GM12878 (cell line): ENCODE measurements around the gene PRKCZ. TPM values are rescaled to one million over a fixed set of nuclear protein-coding genes. Genes with fewer than 3 reads are reported as not detected.

ENCODE experiments used
- ATAC-seq: fragments of 200-7000 bp; cut with Tn5 transposase; 3 replicates; pipeline ENCODE4 v1.9.1; 2020; ENCODE audit warnings: mild to moderate bottlenecking, moderate library complexity
- BruUV-seq: library from RNA; stranded (reverse); fragments of 400-500 nt; replicated peaks from 2 replicates; lab custom pipeline; 2021; lab: Mats Ljungman, UMichigan
- CTCF ChIA-PET: fragments of 300-600 bp; sonication (Branson Sonifier 250); formaldehyde crosslinking; extraction: SDS; loops from one replicate; lab custom pipeline; 2021; ENCODE audit warnings: inconsistent platforms; lab: Yijun Ruan, JAX
- POLR2A ChIA-PET: fragments of 350-600 bp; formaldehyde crosslinking; extraction: SDS; loops from one replicate; lab custom pipeline; 2021; ENCODE audit warnings: inconsistent platforms; lab: Charles Lee
- RAD21 ChIA-PET: fragments of 300-600 bp; sonication (Branson Sonifier 250); formaldehyde crosslinking; loops from one replicate; lab custom pipeline; 2023; ENCODE audit warnings: antibody characterized with exemption; ENCODE audit not compliant: unreplicated experiment; lab: Charles Lee
- SMC1A ChIA-PET: fragments of 300-600 bp; sonication (Branson Sonifier 250); formaldehyde crosslinking; loops from one replicate; lab custom pipeline; 2023; ENCODE audit not compliant: unreplicated experiment, uncharacterized antibody; lab: Charles Lee
- DNase-seq: peaks from one replicate; pipeline ENCODE4 v3.0.0-alpha.2; 2011; ENCODE audit warnings: low read depth, low spot score
- FAIRE-seq: peaks from 3 replicates; lab custom pipeline; 2011; peaks lifted over from hg19 to GRCh38; lab: Jason Lieb, UNC
- H2AFZ ChIP-seq: 2 replicates; pipeline ENCODE4 v1.6.0; 2011; ENCODE audit warnings: low read depth, low read length, control low read depth; ENCODE audit not compliant: control insufficient read depth
- H3K27ac ChIP-seq: 2 replicates; pipeline ENCODE4 v1.5.1; 2011; ENCODE audit warnings: control low read depth; ENCODE audit not compliant: control insufficient read depth, insufficient read depth
- H3K27me3 ChIP-seq, 2 experiments: replicated peaks in 1 of 2; 2 replicates each; pipeline versions ENCODE4 v1.6.0 to v1.6.1; 2011; ENCODE audit warnings: low read length in 1 of 2; ENCODE audit not compliant: control insufficient read depth in 2 of 2, insufficient read depth in 2 of 2
- H3K36me3 ChIP-seq, 2 experiments: 2 replicates each; pipeline ENCODE4 v1.5.1; 2011; ENCODE audit warnings: low read length in 1 of 2; ENCODE audit not compliant: control insufficient read depth in 2 of 2, insufficient read depth in 2 of 2
- H3K4me1 ChIP-seq: 2 replicates; pipeline ENCODE4 v1.6.1; 2011; ENCODE audit warnings: mild to moderate bottlenecking, low read length, moderate library complexity, mixed read lengths; ENCODE audit not compliant: control insufficient read depth, insufficient read depth
- H3K4me2 ChIP-seq: 2 replicates; pipeline ENCODE4 v1.6.0; 2011; ENCODE audit warnings: control low read depth; ENCODE audit not compliant: control insufficient read depth, insufficient read depth
- H3K4me3 ChIP-seq: fragments of 200-600 bp; sonication (generic); 2 replicates; pipeline ENCODE4 v1.5.1; 2016
- H3K79me2 ChIP-seq: 2 replicates; pipeline ENCODE4 v1.6.0; 2011; ENCODE audit warnings: low read length; ENCODE audit not compliant: control insufficient read depth, insufficient read depth
- H3K9ac ChIP-seq: 2 replicates; pipeline ENCODE4 v1.8.0; 2011; ENCODE audit warnings: low read length, control low read depth, mixed read lengths; ENCODE audit not compliant: control insufficient read depth, insufficient read depth
- H3K9me3 ChIP-seq: replicated peaks from 3 replicates; pipeline ENCODE4 v1.5.1; 2011; ENCODE audit warnings: mild to moderate bottlenecking, low read length; ENCODE audit not compliant: control insufficient read depth, insufficient read depth
- H4K20me1 ChIP-seq: 2 replicates; pipeline ENCODE4 v1.6.0; 2011; ENCODE audit not compliant: control insufficient read depth, insufficient read depth
- CBX3 ChIP-seq: fragments of 200-600 bp; sonication (generic); IDR thresholded peaks from 2 replicates; pipeline ENCODE4 v1.6.1; 2016; ENCODE audit warnings: low read depth, borderline replicate concordance
- ETV6 ChIP-seq, 2 experiments: fragments of 450-650 bp in 1 of 2; IDR thresholded peaks in 1 of 2; conservative IDR thresholded peaks in 1 of 2; 2 replicates each; pipeline ENCODE4 v1.6.1; 2014; ENCODE audit warnings: antibody characterized with exemption in 1 of 2, borderline replicate concordance in 1 of 2, low read depth in 1 of 2, mild to moderate bottlenecking in 1 of 2, moderate library complexity in 1 of 2
- MYB ChIP-seq: fragments of 150-350 bp; IDR thresholded peaks from 2 replicates; pipeline ENCODE4 v1.6.1; 2014; ENCODE audit warnings: mild to moderate bottlenecking, low read depth, low read length, borderline replicate concordance
- RBBP5 ChIP-seq: fragments of 200-600 bp; sonication (generic); conservative IDR thresholded peaks from 2 replicates; pipeline ENCODE4 v1.6.1; 2016
- RFX5 ChIP-seq: IDR thresholded peaks from 2 replicates; pipeline ENCODE4 v1.6.1; 2011; ENCODE audit warnings: low read depth, low read length, improper control_type of control experiment
- TBL1XR1 ChIP-seq: IDR thresholded peaks from 2 replicates; pipeline ENCODE4 v1.6.1; 2012; ENCODE audit warnings: low read depth, low read length, improper control_type of control experiment
- TCF3 ChIP-seq: IDR thresholded peaks from 2 replicates; pipeline ENCODE4 v1.6.1; 2012; ENCODE audit warnings: low read depth, mild to moderate bottlenecking, low read length, borderline replicate concordance; ENCODE audit not compliant: insufficient read depth
- WGBS: methylation state at CpG from one replicate; pipeline ENCODE4 v1.1.6; 2016; ENCODE audit warnings: low lambda C conversion rate; ENCODE audit not compliant: insufficient replicate concordance, insufficient coverage; ENCODE audit errors: missing lambda C conversion rate; 5-methylcytosine and 5-hydroxymethylcytosine counted together
- in situ Hi-C: fragments of 300-500 bp; cut with MboI; formaldehyde crosslinking; loops from 9 replicates; pipeline ENCODE4 v1.14.3; 2018; ENCODE audit warnings: mixed read lengths
- intact Hi-C: fragments of 100-400 bp; cut with micrococcal nuclease; formaldehyde crosslinking; loops from one replicate; pipeline ENCODE4 v1.14.2; 2022; ENCODE audit not compliant: unreplicated experiment
- polyA plus RNA-seq, 11 experiments: library from polyadenylated mRNA; depleted of rRNA in 4 of 11; unstranded in 6 of 11; stranded (reverse) in 5 of 11; fragments of >200 nt; fragmentation: Nextera tagmentation in 4 of 11; fragmentation: Illumina TruSeq in 1 of 11; extraction: Ambion mirVana in 4 of 11; extraction: Trizol in 1 of 11; gene quantifications; 1 replicate in 1 of 11; 2 replicates in 10 of 11; pipeline versions ENCODE4 v1.2.1 to v1.2.3, GENCODE V29; 2011 to 2016; ENCODE audit warnings: inconsistent platforms in 2 of 11, missing spikeins in 2 of 11, low read depth in 1 of 11
- total RNA-seq, 4 experiments: library from RNA; depleted of rRNA in 3 of 4; stranded (reverse); fragments of >200 nt in 3 of 4; fragmentation: Illumina TruSeq in 1 of 4; extraction: Trizol in 1 of 4; gene quantifications; 2 replicates each; pipeline versions ENCODE4 v1.2.1 to v1.2.3, GENCODE V29; 2013 to 2021
- TF ChIP-seq, protein P1 (sequence below): fragments of 450-650 bp; formaldehyde crosslinking; IDR thresholded peaks from 2 replicates; pipeline ENCODE4 v1.4.0; 2020; ENCODE audit warnings: mild to moderate bottlenecking, moderate library complexity

The PRKCZ gene
- total and polyA plus RNA-seq, 10 of the 15 experiments (the other 5 are each of a cell fraction or from before 2014, with no cell fraction given), result 0.05 to 1.9 (median 0.64) TPM; not detected in 1

DNA sequence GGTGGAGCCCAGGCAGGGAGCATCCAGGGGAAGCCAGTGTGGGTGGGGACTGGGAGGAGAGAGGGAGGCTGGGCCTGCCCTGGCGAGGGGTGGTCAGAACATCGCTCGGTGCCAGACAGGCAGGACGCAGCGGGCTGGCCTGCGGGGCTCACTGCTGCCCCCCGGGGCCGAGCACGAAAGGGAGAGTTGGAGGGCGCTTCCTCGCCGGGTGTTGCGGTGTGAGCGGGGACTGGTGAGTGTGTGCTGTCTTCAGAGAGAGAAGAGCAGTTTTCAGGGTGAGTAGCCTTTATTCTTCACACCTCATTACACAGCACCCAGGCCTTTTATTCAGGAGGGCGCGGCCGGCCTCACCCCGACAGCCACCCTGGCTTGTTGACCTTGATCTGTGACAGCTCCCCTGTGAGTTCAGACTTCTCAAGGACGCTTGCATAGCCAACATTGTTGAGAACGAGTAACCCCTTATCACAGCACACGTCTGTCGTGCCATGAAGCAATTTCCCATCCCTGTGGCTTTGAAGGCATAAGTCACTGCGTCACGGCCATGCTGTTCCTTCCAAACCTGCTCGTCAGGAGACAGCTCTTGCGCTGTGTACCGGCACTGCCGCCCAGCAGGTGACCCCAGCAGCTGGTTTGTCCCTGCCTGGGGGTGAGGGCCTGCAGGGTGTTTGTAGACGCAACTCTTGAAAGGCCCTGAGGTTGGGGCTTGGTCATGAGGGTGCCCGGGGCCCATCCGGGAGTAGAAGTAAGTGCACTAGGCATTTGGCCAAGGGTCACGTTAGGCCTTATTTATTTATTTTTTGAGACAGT, 54.6 kb downstream of the PRKCZ start:
- Histone ChIP-seq H3K4me2 (no peak overlapping the region), H3K4me3 (no peak overlapping the region)
- BruUV-seq, result no TSS peak

More for the DNA sequence above, 54.6 kb downstream of the PRKCZ start:
- Histone ChIP-seq H3K79me2 (no peaks in the 10 kb centered on the region), H4K20me1 (no peaks in the 10 kb centered on the region), H3K9ac (no peak overlapping the region), H3K4me1 (no peaks in the 10 kb centered on the region), H2AFZ (no peak overlapping the region), H3K36me3 (no peaks in the 10 kb centered on the region), H3K27me3 (no peaks in the 10 kb centered on the region), H3K9me3 (no peaks in the 10 kb centered on the region), H3K27ac (no peak overlapping the region)
- no peak for FAIRE-seq
- ChIA-PET RAD21 (no interaction called here), CTCF (no interaction called here), POLR2A (no interaction called here), SMC1A (no interaction called here)
- in situ Hi-C loops (loop anchor here (5.0 kb wide), 1 partner anchor 52 kb away; no protein-coding TSS in a partner anchor), intact Hi-C loops (no loop called here)
- 82% methylated on average over 28 of the region's 32 CpGs for WGBS
- TF ChIP-seq CBX3, result no peak
- TF ChIP-seq ETV6 (conservative IDR thresholded peaks at IDR 0.05 in 1 of 2, IDR thresholded peaks at IDR 0.05 in 1 of 2; ENCODE audit: borderline replicate concordance in 1 of 2, low read depth in 1 of 2), result no peak
- no peak for TF ChIP-seq TCF3
- TF ChIP-seq TBL1XR1, result no peak
- no peak for TF ChIP-seq MYB
- TF ChIP-seq RFX5, result no peak
- TF ChIP-seq, protein P1, sequence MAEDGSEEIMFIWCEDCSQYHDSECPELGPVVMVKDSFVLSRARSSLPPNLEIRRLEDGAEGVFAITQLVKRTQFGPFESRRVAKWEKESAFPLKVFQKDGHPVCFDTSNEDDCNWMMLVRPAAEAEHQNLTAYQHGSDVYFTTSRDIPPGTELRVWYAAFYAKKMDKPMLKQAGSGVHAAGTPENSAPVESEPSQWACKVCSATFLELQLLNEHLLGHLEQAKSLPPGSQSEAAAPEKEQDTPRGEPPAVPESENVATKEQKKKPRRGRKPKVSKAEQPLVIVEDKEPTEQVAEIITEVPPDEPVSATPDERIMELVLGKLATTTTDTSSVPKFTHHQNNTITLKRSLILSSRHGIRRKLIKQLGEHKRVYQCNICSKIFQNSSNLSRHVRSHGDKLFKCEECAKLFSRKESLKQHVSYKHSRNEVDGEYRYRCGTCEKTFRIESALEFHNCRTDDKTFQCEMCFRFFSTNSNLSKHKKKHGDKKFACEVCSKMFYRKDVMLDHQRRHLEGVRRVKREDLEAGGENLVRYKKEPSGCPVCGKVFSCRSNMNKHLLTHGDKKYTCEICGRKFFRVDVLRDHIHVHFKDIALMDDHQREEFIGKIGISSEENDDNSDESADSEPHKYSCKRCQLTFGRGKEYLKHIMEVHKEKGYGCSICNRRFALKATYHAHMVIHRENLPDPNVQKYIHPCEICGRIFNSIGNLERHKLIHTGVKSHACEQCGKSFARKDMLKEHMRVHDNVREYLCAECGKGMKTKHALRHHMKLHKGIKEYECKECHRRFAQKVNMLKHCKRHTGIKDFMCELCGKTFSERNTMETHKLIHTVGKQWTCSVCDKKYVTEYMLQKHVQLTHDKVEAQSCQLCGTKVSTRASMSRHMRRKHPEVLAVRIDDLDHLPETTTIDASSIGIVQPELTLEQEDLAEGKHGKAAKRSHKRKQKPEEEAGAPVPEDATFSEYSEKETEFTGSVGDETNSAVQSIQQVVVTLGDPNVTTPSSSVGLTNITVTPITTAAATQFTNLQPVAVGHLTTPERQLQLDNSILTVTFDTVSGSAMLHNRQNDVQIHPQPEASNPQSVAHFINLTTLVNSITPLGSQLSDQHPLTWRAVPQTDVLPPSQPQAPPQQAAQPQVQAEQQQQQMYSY, result no peak
- no peak for TF ChIP-seq RBBP5
- no peak for DNase-seq
- no peak for ATAC-seq
